IPS DF 4.7 (cell line): ENCODE results near the gene PDAP1.
"Not testable (repeated sequence)": the region's sequence is repeated elsewhere in the genome, so short reads cannot be mapped to it uniquely, and the experiment has no call there.

Experiments
- DNase-seq: peaks from one replicate; pipeline ENCODE4 v3.0.0-alpha.2; 2013; ENCODE audit warnings: low spot score; ENCODE audit errors: extremely low read depth

The PDAP1 gene

DNA sequence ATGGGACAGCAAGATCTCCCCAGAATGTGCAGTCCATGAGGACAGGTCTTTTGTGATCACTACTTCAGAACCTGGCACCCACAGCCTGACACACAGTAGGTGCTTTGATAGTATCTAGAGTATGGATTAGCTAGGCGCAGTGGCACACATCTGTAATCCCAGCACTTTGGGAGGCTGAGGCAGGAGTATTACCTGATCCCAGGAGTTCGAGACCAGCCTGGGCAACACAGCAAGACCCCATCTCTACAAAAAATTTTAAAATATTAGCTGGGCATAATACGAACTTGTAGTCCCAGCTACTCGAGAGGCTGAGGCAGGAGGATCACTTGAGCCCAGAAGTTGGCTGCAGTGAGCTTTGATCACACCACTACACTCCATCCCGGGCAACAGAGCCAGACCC, 56.1 kb downstream of the PDAP1 start:
- no peak for DNase-seq

DNA sequence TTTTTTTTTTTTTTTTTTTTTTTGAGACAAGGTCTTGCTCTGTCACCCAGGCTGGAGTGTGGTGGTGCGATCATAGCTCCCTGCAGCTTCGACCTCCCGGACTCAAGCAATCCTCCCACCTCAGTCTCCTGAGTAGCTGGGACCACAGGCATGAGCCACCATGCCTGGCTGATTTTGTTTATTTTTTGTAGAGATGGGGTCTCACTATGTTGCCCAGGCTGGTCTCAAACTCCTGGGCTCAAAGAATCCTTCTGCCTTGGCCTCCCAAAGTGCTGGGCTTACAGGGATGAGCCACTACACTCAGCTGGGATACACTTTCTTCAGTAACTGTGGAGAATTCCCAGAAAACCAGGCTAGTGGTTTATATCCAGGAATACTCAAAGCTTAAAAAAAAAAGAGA, 57.8 kb downstream of the PDAP1 start:
- DNase-seq, result not testable (repeated sequence)
